ENCODE results near the gene CLSTN2. TPM values are rescaled to one million over a fixed set of nuclear protein-coding genes. Genes with fewer than 3 reads are reported as not detected.

CLSTN2 gene
- total and polyA plus RNA-seq, 2 of the 13 experiments (the other 11 are each of a cell fraction or from before 2014, with no cell fraction given) = not detected

GRCh38 chr3:140436421-140436820 lies 501.4 kb downstream of the CLSTN2 start:
- DNase-seq (ENCODE audit: low spot score) (no peak), FAIRE-seq (no peak), ATAC-seq (no peak)
- no peak overlapping the region for H3K27ac ChIP-seq (ENCODE audit: extremely low read length, insufficient read depth, low read length)
- H3K79me2 ChIP-seq (ENCODE audit: insufficient read depth, low read length) = no peaks in the 10 kb centered on the region
- H3K4me1 ChIP-seq (ENCODE audit: insufficient read depth, low read length) = no peaks in the 10 kb centered on the region
- TF ChIP-seq HOXA3 (CRISPR knock-in tag; IDR thresholded peaks at IDR 0.05) = no peak
- no peak for TF ChIP-seq ZSCAN31 (CRISPR knock-in tag; IDR thresholded peaks at IDR 0.05; ENCODE audit: low read depth)
- no peak for TF ChIP-seq TEF (CRISPR knock-in tag; IDR thresholded peaks at IDR 0.05)
- no peak for TF ChIP-seq ZKSCAN5 (CRISPR knock-in tag; IDR thresholded peaks at IDR 0.05)
- no peak for TF ChIP-seq HNRNPLL (IDR thresholded peaks at IDR 0.05; ENCODE audit: low read depth, low read length, poor library complexity, severe bottlenecking)
- TF ChIP-seq ZNF33B (CRISPR knock-in tag; IDR thresholded peaks at IDR 0.05) = no peak
- TF ChIP-seq NR2F1 (CRISPR knock-in tag; IDR thresholded peaks at IDR 0.05) = no peak
- no peak for TF ChIP-seq RAD21 (CRISPR knock-in tag; IDR thresholded peaks at IDR 0.05)
- no peak for TF ChIP-seq AGO2 (optimal IDR thresholded peaks at IDR 0.05; ENCODE audit: low read depth, low read length)
- TF ChIP-seq AFF4 (CRISPR knock-in tag; IDR thresholded peaks at IDR 0.05) = no peak
- no peak for TF ChIP-seq ZSCAN22 (CRISPR knock-in tag; IDR thresholded peaks at IDR 0.05)
- TF ChIP-seq MXD1 (CRISPR knock-in tag; IDR thresholded peaks at IDR 0.05) = no peak
- WGBS (ENCODE audit: low lambda C conversion rate) = 43% methylated on average over 4 of the region's 4 CpGs
- no peaks in the 10 kb centered on the region for H3K9me3 ChIP-seq (ENCODE audit: low read length)
- H3K27me3 ChIP-seq (ENCODE audit: control insufficient read depth in 1 of 2, insufficient read depth in 2 of 2, low read length in 2 of 2) = no peaks in the 10 kb centered on the region
- no peak overlapping the region for H3K4me3 ChIP-seq (replicated peaks in 1 of 3; ENCODE audit: insufficient read depth in 1 of 3, low read depth in 2 of 3, low read length in 3 of 3)
- H2AFZ ChIP-seq (ENCODE audit: low read length) = no peak overlapping the region
- BruUV-seq (replicated peaks) = no TSS peak
- H3K4me2 ChIP-seq (ENCODE audit: low read depth, low read length) = no peak overlapping the region
- no peak overlapping the region for H3K9ac ChIP-seq (ENCODE audit: insufficient read depth, low read depth, low read length)
- intact Hi-C loops (cut with micrococcal nuclease; ENCODE audit: unreplicated experiment) = no loop called here
- in situ Hi-C loops (cut with HindIII; ENCODE audit: extremely low pct_ligation_motif_present, low pct_unique_long_range_greater_than_20kb) = no loop called here
- H4K20me1 ChIP-seq (ENCODE audit: insufficient read depth, low read length) = no peaks in the 10 kb centered on the region
- no peaks in the 10 kb centered on the region for H3K36me3 ChIP-seq (replicated peaks in 1 of 2; ENCODE audit: control insufficient read depth in 1 of 2, insufficient read depth in 2 of 2, low read length in 2 of 2)
- POLR2A ChIA-PET = no interaction called here
- CTCF ChIA-PET (ENCODE audit: low intra/inter-chr PET ratio, low total read pairs) = no interaction called here
